Suprapubic skin (tissue), 4 donors: ENCODE results near the gene GRIN2A. TPM values are rescaled to one million over a fixed set of nuclear protein-coding genes. Genes with fewer than 3 reads are reported as not detected.

Experiments used
- DNase-seq, 2 donors: peaks; one replicate each; pipeline ENCODE4 v3.0.0-alpha.2; 2019; ENCODE audit warnings: low spot score in 2 of 2
- H3K27ac ChIP-seq: fragments of 200-600 bp; sonication (generic); one replicate; pipeline ENCODE4 v1.5.1; 2019
- H3K27me3 ChIP-seq: fragments of 200-600 bp; sonication (generic); one replicate; pipeline ENCODE4 v1.5.1; 2019
- H3K36me3 ChIP-seq: fragments of 200-600 bp; sonication (generic); one replicate; pipeline ENCODE4 v1.5.1; 2019
- H3K4me1 ChIP-seq: fragments of 200-600 bp; sonication (generic); one replicate; pipeline ENCODE4 v1.5.1; 2019
- H3K4me3 ChIP-seq: fragments of 200-600 bp; sonication (generic); one replicate; pipeline ENCODE4 v1.5.1; 2019; ENCODE audit warnings: mild to moderate bottlenecking
- H3K9me3 ChIP-seq: fragments of 200-600 bp; sonication (generic); one replicate; pipeline ENCODE4 v1.5.1; 2019
- CTCF ChIP-seq, 2 donors: fragments of 200-600 bp in 1 of 2; fragments of 450-650 bp in 1 of 2; sonication (generic) in 1 of 2; IDR thresholded peaks; one replicate each; pipeline ENCODE4 v1.5.1; 2016 to 2019; ENCODE audit warnings: antibody characterized with exemption in 2 of 2, mild to moderate bottlenecking in 1 of 2, moderate library complexity in 1 of 2
- EP300 ChIP-seq: sonication (generic); formaldehyde crosslinking; IDR thresholded peaks from one replicate; pipeline ENCODE4 v1.6.1; 2017; ENCODE audit warnings: antibody characterized with exemption
- POLR2A ChIP-seq, 2 donors: fragments of 450-650 bp; IDR thresholded peaks; one replicate each; pipeline ENCODE4 v1.6.1; 2017; ENCODE audit warnings: antibody characterized with exemption in 2 of 2, mild to moderate bottlenecking in 2 of 2, moderate library complexity in 2 of 2
- POLR2AphosphoS5 ChIP-seq, 3 donors: sonication (generic); formaldehyde crosslinking; IDR thresholded peaks; one replicate each; pipeline ENCODE4 v1.6.1; 2017; ENCODE audit warnings: antibody characterized with exemption in 3 of 3
- WGBS: methylation state at CpG from one replicate; pipeline ENCODE4 v1.1.5; 2018; 5-methylcytosine and 5-hydroxymethylcytosine counted together
- total RNA-seq, 4 donors: library from RNA; depleted of rRNA; stranded (reverse); fragments of >200 nt; gene quantifications; one replicate each; pipeline ENCODE4 v1.1.0, GENCODE V29; 2016

Gene GRIN2A
- total RNA-seq, 4 donors from 2014 or later: 0.08 to 5.4 (median 1.3) TPM

GRCh38 chr16:10031473-10031872, 150.8 kb downstream of the GRIN2A start:
- DNase-seq: no peak
- no peaks in the 10 kb centered on the region for H3K27me3 ChIP-seq
- H3K4me3 ChIP-seq: no peak overlapping the region
- no peaks in the 10 kb centered on the region for H3K36me3 ChIP-seq
- no peaks in the 10 kb centered on the region for H3K4me1 ChIP-seq
- no peak overlapping the region for H3K27ac ChIP-seq
- no peaks in the 10 kb centered on the region for H3K9me3 ChIP-seq
- no peak for TF ChIP-seq EP300
- TF ChIP-seq CTCF (IDR thresholded peaks at IDR 0.05): no peak
- TF ChIP-seq POLR2AphosphoS5 (IDR thresholded peaks at IDR 0.05): no peak
- no peak for TF ChIP-seq POLR2A (IDR thresholded peaks at IDR 0.05)
- WGBS: 72% methylated on average over 7 of the region's 7 CpGs

GRCh38 chr16:10028644-10029043, 153.6 kb downstream of the GRIN2A start:
- Histone ChIP-seq H3K9me3 (no peaks in the 10 kb centered on the region), H3K27ac (no peak overlapping the region), H3K4me1 (no peaks in the 10 kb centered on the region), H3K27me3 (no peaks in the 10 kb centered on the region), H3K4me3 (no peak overlapping the region), H3K36me3 (no peaks in the 10 kb centered on the region)
- TF ChIP-seq EP300 (no peak), CTCF (IDR thresholded peaks at IDR 0.05) (no peak), POLR2A (IDR thresholded peaks at IDR 0.05) (no peak), POLR2AphosphoS5 (IDR thresholded peaks at IDR 0.05) (no peak)
- DNase-seq: no peak

GRCh38 chr16:10027553-10027952, 154.7 kb downstream of the GRIN2A start:
- 58% methylated on average over 8 of the region's 8 CpGs for WGBS
- Histone ChIP-seq H3K4me1 (no peaks in the 10 kb centered on the region), H3K4me3 (no peak overlapping the region), H3K27ac (no peak overlapping the region), H3K9me3 (no peaks in the 10 kb centered on the region), H3K27me3 (no peaks in the 10 kb centered on the region), H3K36me3 (no peaks in the 10 kb centered on the region)
- no peak for TF ChIP-seq CTCF (IDR thresholded peaks at IDR 0.05)
- TF ChIP-seq POLR2AphosphoS5 (IDR thresholded peaks at IDR 0.05): no peak
- no peak for TF ChIP-seq EP300
- TF ChIP-seq POLR2A (IDR thresholded peaks at IDR 0.05): no peak
- DNase-seq: no peak

- no peaks in the 10 kb centered on the region for H3K27me3 ChIP-seq
- H3K36me3 ChIP-seq: no peaks in the 10 kb centered on the region
- no peak overlapping the region for H3K4me3 ChIP-seq
- no peak for DNase-seq
- no peak for TF ChIP-seq CTCF (IDR thresholded peaks at IDR 0.05)
- no peak for TF ChIP-seq POLR2AphosphoS5 (IDR thresholded peaks at IDR 0.05)
- TF ChIP-seq EP300: no peak
- no peak for TF ChIP-seq POLR2A (IDR thresholded peaks at IDR 0.05)
- H3K27ac ChIP-seq: no peak overlapping the region
- WGBS: 74% methylated on average over 5 of the region's 5 CpGs
- no peaks in the 10 kb centered on the region for H3K9me3 ChIP-seq
- H3K4me1 ChIP-seq: no peaks in the 10 kb centered on the region
These were observed 155.6 kb downstream of the GRIN2A start for GRCh38 chr16:10026593-10026992.

GRCh38 chr16:10022098-10022497, 160.1 kb downstream of the GRIN2A start:
- TF ChIP-seq EP300: no peak
- no peak for TF ChIP-seq CTCF (IDR thresholded peaks at IDR 0.05)
- TF ChIP-seq POLR2AphosphoS5 (IDR thresholded peaks at IDR 0.05): no peak
- TF ChIP-seq POLR2A (IDR thresholded peaks at IDR 0.05): no peak
- no peak for DNase-seq
- Histone ChIP-seq H3K9me3 (no peaks in the 10 kb centered on the region), H3K27ac (no peak overlapping the region), H3K4me3 (no peak overlapping the region), H3K36me3 (no peaks in the 10 kb centered on the region), H3K27me3 (no peaks in the 10 kb centered on the region), H3K4me1 (no peaks in the 10 kb centered on the region)
- 93% methylated on average over 5 of the region's 5 CpGs for WGBS
